Stimulated activated CD4-positive, alpha-beta T cell treated with anti-CD3 and anti-CD28 coated beads, Interleukin-12 subunit alpha, Interleukin-12 subunit beta, amount 100 ng/mL, for 24 hours (primary cell): ENCODE results near the gene EXOC4.

Source experiments
- DNase-seq, 2 experiments: peaks; one replicate each; pipeline ENCODE4 v3.0.0-alpha.2; 2020; ENCODE audit warnings: low read depth in 2 of 2

EXOC4 gene

DNA sequence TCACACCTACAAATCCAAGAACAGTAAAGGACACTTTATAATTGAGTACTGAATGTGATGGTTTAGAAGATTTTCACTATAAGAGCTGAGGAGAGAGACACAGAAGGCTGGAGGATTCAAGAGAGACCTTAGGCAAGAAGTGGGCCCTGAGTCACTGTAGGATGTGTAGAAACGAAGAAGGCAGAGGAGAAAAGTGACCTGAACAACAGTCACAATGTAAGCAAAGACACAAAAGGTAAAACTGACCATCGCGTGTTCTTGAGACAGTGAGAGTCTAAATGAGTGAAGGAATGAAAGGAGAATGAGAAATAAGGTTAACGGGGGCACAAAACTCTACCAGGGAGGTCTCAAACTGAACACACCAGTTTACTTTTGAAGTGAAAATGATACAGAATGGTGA is 576.0 kb downstream of the EXOC4 start:
- DNase-seq, result no peak

DNA sequence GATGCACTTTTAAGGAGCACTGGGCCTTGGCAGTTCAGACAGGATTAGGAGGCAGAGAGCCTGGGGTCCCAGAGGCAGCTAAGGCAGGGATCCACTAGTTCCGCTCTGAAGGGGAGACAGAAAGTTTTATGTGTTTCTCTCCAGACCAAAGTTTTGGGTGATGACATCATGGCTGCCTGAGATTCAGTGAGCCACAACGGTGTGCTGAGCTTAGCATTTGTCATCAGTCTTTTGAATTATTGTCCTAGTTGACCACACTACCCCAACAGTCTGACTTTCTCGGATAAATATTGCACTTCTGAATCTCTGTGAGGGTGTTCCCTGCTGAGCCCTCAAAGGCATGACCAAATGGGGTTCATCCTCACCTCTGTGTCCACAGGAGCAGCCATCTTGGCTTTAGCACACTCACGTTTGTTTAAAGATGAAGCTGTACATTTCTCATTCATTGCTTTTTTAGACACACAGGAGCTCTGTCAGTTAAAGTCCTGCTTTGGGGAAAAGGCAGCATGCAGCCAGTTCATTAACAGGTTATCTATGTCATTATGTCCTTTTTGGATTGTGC is 576.5 kb downstream of the EXOC4 start:
- no peak for DNase-seq

DNA sequence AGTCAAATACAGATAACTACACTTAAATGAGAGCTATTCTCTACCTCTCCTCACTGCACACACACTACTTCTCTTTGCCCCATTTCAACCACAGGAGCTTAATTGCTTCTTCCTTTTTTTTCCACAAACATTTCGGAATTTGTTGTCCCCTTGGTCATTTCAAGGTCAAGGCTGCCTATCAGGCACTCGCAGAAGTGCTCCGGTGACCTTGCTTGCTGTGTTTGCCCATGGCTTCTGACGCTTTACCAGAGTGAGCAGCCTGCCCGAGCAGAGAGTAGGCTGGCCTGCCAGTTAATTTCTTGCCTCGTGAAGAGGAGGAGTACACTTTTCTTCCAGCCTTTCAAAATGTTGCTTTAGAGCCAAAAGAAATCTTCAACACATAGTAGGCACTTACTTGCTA is 577.2 kb downstream of the EXOC4 start:
- DNase-seq, result no peak

DNA sequence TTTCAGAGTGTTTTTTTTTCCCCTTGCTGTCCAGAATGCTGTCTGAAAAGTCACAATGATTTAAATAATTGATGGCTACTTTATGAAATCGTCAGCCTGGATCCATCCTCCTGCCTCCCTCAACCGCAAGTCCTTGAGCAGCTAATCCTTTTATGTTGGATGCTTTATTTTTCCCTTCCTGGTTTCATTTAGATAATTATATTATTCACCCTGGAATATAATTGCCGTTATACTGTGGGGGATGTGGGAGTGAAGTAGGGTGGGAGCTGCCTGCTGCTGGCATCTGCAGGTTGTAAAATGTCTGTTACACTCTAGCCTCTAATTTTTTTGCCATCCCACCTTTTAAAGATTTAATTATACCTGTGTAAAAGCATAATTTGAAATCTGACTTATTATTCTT is 583.8 kb downstream of the EXOC4 start:
- DNase-seq, result no peak

DNA sequence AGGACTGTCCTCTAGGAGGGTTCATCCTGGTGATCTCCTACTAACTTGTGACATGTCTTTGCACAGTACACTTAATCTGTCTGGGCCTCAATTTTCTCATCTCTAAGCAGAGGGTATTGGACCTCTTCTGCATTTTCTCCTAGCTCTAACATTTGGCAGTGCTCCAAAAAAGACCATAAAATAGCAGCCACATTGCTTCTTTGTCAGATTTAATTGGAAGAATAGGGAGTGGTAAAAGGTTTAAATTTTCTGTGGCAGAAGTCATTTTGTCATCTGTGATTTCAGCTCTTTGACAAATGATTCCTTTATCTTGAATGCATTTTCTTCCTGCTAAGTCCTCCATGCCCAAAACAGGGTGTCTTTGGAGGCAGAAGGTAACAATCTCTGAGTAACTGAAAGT is 584.3 kb downstream of the EXOC4 start:
- DNase-seq, result no peak

- DNase-seq, result no peak
Observed at GRCh38 chr7:133839121-133839520, 586.2 kb downstream of the EXOC4 start.

DNA sequence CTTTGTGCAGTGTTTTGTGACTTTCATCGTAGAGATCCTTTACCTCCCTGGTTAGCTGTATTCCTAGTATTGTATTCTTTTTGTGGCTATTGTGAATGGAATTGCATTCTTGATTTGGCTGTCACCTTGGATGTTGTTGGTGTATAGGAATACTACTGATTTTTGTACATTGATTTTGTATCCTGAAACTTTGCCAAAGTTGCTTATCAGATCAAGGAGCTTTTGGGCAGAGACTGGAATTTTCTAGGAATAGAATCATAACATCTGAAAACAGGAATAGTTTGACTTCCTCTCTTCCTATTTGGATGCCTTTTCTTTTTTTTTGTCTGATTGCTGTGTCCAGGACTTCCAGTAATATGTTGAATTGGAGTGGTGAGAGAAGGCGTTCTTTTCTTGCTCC is 590.5 kb downstream of the EXOC4 start:
- DNase-seq, result no peak

DNA sequence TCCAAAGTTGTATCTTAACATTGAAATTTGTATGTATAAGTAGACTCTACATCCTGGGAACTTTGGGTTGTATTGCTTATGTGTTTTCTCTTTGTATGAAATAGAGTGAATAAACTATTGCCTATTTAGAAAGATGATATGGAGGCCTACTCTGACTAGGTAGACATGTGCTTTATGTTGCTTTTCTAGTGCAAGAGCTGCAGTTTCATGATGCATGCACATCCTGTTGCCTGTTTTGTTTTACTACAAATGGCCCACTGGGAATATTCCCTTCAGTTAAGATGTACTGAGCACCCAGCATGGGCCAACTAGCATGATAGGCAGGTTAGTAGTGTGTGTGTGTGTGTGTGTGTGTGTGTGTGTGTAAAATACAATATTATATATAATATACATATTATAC is 592.1 kb downstream of the EXOC4 start:
- no peak for DNase-seq

- no peak for DNase-seq
Observed at GRCh38 chr7:133846203-133846945, 593.5 kb downstream of the EXOC4 start.

GRCh38 chr7:133850497-133851280 is 597.8 kb downstream of the EXOC4 start:
- DNase-seq, result no peak

DNA sequence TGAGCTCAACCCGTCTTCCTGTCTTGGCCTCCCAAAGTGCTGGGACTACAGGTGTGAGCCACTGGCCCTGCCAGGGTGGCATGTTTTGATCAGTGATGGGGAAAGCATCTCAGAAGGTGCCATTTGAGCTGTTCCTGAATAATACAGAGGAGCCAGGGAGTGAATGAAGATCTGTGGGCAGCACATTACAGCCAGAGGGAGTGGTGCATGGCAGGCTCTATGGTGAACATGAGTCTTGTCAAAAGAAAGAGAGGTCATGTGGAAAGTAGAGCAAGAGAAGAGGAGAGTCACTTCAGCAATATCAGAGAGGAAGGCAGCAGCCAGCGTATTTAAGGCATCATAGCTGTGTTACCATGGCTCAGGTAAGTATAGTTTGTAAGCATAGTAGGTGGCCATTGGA is 598.5 kb downstream of the EXOC4 start:
- DNase-seq, result no peak

- DNase-seq, result no peak
Observed at GRCh38 chr7:133853706-133854276, 600.9 kb downstream of the EXOC4 start.

DNA sequence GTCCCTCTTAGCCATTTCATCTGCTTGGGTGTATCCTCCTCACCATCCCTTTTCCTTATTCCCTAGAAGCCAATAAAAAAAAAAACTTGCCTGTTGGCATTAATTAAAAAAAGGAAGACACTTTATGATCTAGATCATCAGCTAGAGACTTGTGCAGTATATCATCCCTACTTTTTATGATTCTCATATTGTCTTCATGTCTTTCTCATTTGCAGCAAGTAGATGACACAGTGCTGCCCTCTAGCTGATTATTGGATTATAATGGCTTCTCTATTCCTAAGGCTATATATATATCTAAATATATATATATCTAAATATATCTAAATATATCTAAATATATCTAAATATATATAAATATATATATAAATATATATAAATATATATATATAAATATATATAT is 601.9 kb downstream of the EXOC4 start:
- no peak for DNase-seq

- no peak for DNase-seq
Observed at GRCh38 chr7:133857376-133858119, 604.7 kb downstream of the EXOC4 start.

GRCh38 chr7:133858311-133858710 is 605.4 kb downstream of the EXOC4 start:
- DNase-seq, result no peak

DNA sequence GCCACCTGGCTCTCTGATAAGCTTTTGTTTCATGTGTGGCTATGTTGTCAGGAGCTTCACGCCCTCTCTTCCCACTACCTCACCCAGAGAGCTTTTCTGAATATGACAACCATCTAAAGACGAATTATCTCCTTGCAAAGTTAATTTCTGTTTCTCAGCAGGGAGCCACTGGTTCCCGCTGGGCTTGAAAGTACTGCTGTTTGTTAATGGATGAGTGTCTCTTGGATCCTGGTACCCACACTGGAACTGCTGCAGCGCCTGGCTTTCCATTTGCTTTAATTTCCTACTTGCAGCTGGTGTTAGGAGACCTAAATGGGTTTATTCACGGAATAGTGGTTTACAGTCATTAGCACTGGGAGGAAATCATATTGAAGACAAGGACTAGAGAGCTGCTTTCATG is 606.4 kb downstream of the EXOC4 start:
- no peak for DNase-seq

DNA sequence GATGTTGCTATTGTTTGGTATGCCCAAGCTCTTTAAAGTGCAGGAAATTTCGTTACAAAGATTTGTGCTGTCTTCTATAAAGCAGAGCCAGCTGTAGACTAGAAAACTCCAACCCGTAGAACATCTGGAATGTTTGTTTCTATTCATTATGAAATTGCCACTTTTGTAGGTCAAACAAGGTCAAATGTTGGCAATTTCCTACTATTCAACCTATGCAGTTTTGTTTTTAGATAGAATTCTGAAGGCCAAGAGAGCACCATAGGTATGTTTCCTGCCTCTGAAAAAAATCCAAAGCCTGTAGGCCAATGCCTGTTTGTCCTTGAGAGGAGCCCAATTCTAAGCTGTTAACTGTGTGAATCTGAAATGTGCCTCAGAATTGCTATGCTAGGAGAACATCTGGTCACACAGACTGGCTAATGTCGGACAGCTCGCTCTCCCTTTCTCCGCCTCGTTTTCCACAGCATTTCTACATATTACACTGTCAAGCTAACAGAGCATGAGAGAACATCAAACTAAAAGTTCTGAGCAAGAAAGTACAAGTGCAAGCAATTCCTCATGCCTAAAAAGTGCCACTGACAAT is 607.1 kb downstream of the EXOC4 start:
- no peak for DNase-seq

- DNase-seq, result no peak
Observed at GRCh38 chr7:133860628-133861335, 607.9 kb downstream of the EXOC4 start.

DNA sequence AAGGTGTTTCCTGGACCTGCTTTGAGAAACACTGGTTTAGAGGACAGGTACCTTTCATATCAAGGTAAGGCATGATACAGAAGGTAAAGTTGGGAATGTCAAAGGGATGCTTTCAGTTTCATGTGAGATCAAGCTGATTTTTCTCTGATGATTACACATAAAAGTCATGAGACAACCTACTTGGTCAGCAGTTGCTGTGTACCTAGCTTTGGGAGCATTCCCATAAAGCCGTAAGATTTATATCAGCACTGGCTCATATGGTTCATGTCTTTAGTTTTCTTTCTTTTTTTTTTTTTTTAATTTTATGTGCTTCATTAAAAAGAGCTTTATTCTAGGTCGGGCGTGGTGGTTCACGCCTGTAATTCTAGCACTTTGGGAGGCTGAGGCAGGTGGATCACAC is 609.0 kb downstream of the EXOC4 start:
- DNase-seq, result no peak

DNA sequence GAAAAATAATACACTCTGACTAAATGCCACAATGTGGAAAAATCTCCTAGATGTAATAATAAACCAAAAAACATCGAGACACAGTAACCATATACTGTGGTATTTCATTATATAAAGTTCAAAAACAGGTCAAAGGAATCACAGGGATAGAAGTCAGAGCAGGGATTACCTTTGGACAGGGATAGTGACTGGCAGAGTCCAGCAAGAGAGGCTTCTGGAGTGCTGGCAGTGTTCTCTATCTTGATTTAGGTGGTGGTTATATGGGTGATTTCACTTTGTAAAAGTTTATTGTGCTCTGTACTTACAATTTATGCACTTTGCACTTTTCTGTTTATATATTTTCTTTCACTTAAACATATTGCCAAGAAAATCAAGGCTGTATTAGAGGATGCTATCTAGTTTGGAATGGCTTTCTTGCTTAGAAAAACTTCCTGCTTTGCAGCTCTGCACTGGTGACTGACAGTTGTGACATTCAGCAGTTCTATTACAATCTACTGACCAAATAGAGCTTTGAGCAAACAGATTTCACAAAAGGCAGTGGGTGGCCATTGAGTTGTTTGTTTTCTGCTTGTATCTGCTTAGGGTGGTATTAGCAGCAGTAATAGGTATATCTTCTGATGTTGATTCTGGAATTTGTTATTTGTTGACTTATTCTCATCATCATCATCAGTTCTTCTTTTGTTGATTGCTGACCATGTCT is 610.6 kb downstream of the EXOC4 start:
- no peak for DNase-seq
